ES-I3 (cell line): ENCODE results near the gene EFNB3.

Experiments used
- H3K36me3 ChIP-seq: 2 replicates; pipeline ENCODE4 v1.6.1; 2013; ENCODE audit warnings: mild to moderate bottlenecking, low read length, control low read depth, moderate library complexity; ENCODE audit not compliant: insufficient read depth
- H3K4me1 ChIP-seq: 2 replicates; pipeline ENCODE4 v1.6.1; 2013; ENCODE audit warnings: mild to moderate bottlenecking, control low read depth, low read length; ENCODE audit not compliant: insufficient read depth
- H3K9ac ChIP-seq: 2 replicates; pipeline ENCODE4 v1.6.1; 2013; ENCODE audit warnings: low read depth, mild to moderate bottlenecking, low read length, moderate library complexity
- H3K9me3 ChIP-seq: 2 replicates; pipeline ENCODE4 v1.6.1; 2013; ENCODE audit warnings: mild to moderate bottlenecking, low read length, moderate library complexity; ENCODE audit not compliant: control insufficient read depth, insufficient read depth

EFNB3 gene, protein sequence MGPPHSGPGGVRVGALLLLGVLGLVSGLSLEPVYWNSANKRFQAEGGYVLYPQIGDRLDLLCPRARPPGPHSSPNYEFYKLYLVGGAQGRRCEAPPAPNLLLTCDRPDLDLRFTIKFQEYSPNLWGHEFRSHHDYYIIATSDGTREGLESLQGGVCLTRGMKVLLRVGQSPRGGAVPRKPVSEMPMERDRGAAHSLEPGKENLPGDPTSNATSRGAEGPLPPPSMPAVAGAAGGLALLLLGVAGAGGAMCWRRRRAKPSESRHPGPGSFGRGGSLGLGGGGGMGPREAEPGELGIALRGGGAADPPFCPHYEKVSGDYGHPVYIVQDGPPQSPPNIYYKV

DNA sequence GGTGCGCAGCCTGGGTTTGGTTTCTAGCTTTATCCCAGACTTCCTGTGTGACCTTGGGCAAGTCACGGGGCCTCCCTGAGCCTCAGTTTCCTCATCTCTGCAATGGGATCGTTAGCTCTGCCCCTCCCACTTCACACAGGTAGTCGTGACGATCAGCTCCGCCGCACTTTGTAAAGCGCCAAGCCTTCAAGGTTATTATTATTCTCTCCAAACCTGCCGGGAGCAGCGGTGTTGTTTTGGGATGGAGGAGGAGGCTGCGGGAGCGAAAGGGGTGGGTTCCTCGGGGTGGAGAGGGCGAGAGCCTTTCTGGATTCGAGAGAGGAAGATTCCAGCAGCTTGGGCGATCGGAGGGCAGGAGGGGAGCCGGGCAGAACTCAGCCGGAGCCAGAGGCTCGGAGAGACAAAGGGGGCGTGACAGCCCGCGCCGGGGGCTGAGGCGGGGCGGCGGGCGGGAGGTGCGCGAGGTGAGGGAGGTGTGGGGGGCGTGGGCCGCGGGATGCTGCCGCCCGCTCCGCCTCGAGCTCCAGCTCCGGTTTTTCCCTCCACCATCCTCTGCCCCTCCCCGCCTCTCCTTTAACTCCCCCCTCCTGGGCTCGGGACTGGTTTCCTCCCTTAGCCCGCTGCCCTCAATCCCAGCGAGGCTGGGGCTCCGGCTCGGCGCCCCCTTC is at the start of gene EFNB3:
EFNB3 (plus strand) TSS at position 602 of the 668 bp plus-strand sequence. CDS start 397 bp downstream, outside the sequence.
- Histone ChIP-seq H3K36me3 (no peaks in the 10 kb centered on the region), H3K9me3 (no peaks in the 10 kb centered on the region), H3K4me1 (no peaks in the 10 kb centered on the region; the same call in 1 of the 2 replicates), H3K9ac (peak within 1 kb of the TSS; percentile 48)

- Histone ChIP-seq H3K36me3 (no peaks in the 10 kb centered on the region), H3K9me3 (no peaks in the 10 kb centered on the region), H3K4me1 (peaks cover 21% of the 10 kb centered on the region), H3K9ac (no peak overlapping the region)
Observed at GRCh38 chr17:7655541-7655840, 49.5 kb upstream of the EFNB3 start.

- Histone ChIP-seq H3K4me1 (peaks cover 21% of the 10 kb centered on the region), H3K36me3 (no peaks in the 10 kb centered on the region), H3K9ac (peak overlapping the region; percentile 24; the same call in 1 of the 2 replicates), H3K9me3 (no peaks in the 10 kb centered on the region)
Observed at GRCh38 chr17:7656958-7657609, 47.9 kb upstream of the EFNB3 start.

DNA sequence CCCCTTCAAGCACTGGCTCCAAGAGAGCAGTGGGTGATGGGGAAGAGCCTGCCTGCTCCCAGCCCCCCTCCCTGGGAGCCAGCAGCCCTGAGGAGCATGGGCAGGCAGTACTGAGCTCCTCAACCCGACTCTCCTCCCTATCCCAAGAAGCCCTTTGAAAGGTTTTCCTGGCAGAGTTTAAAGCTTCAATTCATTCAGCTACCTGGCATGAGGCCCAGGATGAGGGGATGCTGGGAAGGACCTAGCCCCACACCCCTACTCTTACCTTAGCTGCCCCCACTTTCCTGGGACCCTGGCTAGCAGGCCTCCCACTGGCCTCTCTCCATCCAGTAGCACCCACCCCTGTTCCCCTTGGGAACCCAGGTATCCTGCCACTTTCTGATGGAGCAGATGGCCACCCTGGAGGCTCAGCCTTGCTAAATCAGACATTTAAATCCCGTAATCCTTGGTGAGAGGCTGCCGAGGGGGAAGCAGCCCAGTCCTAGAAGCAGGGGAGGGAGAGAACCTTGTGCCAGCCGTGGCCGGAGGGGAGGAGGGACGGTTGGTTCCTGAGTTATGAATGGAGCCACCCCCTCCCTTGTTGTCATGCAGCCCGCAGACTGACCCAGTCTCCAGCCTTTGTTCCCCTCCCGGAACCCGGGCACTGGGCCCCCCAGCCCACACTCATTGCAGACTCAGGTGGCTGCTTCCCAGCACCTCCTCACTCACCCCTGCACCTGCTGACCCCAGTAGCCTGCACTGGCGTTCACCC is 37.2 kb upstream of the EFNB3 start:
- Histone ChIP-seq H3K36me3 (peaks cover 18% of the 10 kb centered on the region), H3K9me3 (no peaks in the 10 kb centered on the region), H3K9ac (no peak overlapping the region), H3K4me1 (no peaks in the 10 kb centered on the region)

DNA sequence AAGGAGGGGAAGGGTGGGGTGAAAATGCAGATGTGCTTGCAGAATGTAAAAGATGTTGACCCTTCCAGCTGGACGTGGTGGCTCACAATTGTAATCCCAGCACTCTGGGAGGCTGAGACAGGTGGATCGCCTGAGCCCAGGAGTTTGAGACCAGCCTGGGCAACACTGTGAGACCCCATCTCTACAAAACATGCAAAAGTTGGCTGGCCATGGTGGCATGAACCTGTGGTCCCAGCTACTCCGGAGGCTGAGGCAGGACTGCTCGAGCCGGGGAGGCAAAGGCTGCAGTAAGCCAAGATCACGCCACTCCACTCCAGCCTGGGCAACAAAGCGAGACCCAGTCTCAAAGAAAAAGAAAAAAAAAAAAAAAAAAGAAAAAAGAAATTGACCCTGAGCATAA is 36.5 kb upstream of the EFNB3 start:
- Histone ChIP-seq H3K4me1 (no peaks in the 10 kb centered on the region), H3K9me3 (0 out of 2 replicates have a peak, but pooled peaks cover 3% of the 10 kb centered on the region), H3K9ac (no peak overlapping the region), H3K36me3 (peaks cover 24% of the 10 kb centered on the region)

DNA sequence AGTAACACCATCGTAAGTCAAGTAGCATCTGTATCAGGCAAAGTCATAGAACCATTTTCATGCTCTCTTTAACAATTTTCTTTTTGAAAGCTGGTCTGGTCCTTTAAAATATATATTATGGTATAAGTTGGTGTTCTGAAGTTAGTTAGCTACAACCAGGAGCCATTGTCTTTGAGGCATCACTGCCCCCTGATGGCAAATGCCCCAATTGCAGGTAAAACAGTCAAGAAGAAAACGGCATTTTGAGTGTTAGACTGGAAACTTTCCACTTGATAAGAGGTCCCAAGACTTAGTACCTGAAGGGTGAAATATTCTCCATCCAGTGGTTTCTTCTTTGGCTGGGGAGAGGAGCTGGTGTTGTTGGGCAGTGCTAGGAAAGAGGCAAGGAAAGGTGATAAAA is 31.8 kb upstream of the EFNB3 start:
- H3K9ac ChIP-seq, result no peak overlapping the region
- peaks cover 18% of the 10 kb centered on the region; the same call in 1 of the 2 replicates for H3K4me1 ChIP-seq
- H3K36me3 ChIP-seq, result peaks cover 41% of the 10 kb centered on the region
- H3K9me3 ChIP-seq, result peaks cover 9% of the 10 kb centered on the region

GRCh38 chr17:7674934-7675333 is 30.1 kb upstream of the EFNB3 start:
- peaks cover 36% of the 10 kb centered on the region for H3K36me3 ChIP-seq

DNA sequence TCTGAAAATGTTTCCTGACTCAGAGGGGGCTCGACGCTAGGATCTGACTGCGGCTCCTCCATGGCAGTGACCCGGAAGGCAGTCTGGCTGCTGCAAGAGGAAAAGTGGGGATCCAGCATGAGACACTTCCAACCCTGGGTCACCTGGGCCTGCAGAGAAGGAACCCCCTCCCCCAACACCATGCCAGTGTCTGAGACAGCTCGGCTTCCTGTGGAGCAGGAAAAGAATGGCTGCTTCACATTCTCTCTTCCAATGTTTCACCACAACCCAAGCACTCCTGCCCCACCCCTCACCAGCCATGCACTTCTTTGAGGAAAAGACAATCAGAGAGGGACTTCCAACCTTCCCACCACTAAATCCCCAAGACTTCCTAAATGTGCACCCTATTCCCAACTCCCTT is 28.5 kb upstream of the EFNB3 start:
- no peak overlapping the region; the same call in 1 of the 2 replicates for H3K9ac ChIP-seq
- H3K36me3 ChIP-seq, result peaks cover 35% of the 10 kb centered on the region
- H3K9me3 ChIP-seq, result peaks cover 9% of the 10 kb centered on the region
- peaks cover 18% of the 10 kb centered on the region; the same call in 1 of the 2 replicates for H3K4me1 ChIP-seq

More at GRCh38 chr17:7674934-7675333, 30.1 kb upstream of the EFNB3 start:
- H3K9me3 ChIP-seq, result peaks cover 9% of the 10 kb centered on the region
- H3K9ac ChIP-seq, result no peak overlapping the region
- H3K4me1 ChIP-seq, result peaks cover 18% of the 10 kb centered on the region; the same call in 1 of the 2 replicates

- no peak overlapping the region; the same call in 1 of the 2 replicates for H3K9ac ChIP-seq
- peaks cover 18% of the 10 kb centered on the region; the same call in 1 of the 2 replicates for H3K4me1 ChIP-seq
- H3K9me3 ChIP-seq, result peaks cover 9% of the 10 kb centered on the region
- peaks cover 30% of the 10 kb centered on the region for H3K36me3 ChIP-seq
Observed at GRCh38 chr17:7677388-7678067, 27.5 kb upstream of the EFNB3 start.

- no peaks in the 10 kb centered on the region for H3K36me3 ChIP-seq
- peak overlapping the region; percentile 93 for H3K9ac ChIP-seq
- no peaks in the 10 kb centered on the region for H3K9me3 ChIP-seq
- peaks cover 6% of the 10 kb centered on the region; the same call in 1 of the 2 replicates for H3K4me1 ChIP-seq
Observed at GRCh38 chr17:7684851-7685532, 20.0 kb upstream of the EFNB3 start.

- peaks cover 6% of the 10 kb centered on the region; the same call in 1 of the 2 replicates for H3K4me1 ChIP-seq
- no peaks in the 10 kb centered on the region for H3K9me3 ChIP-seq
- peak overlapping the region; percentile 93 for H3K9ac ChIP-seq
- no peaks in the 10 kb centered on the region for H3K36me3 ChIP-seq
Observed at GRCh38 chr17:7685533-7686221, 19.3 kb upstream of the EFNB3 start.

- Histone ChIP-seq H3K4me1 (peaks cover 6% of the 10 kb centered on the region; the same call in 1 of the 2 replicates), H3K9me3 (no peaks in the 10 kb centered on the region), H3K36me3 (no peaks in the 10 kb centered on the region), H3K9ac (peak overlapping the region; percentile 93)
Observed at GRCh38 chr17:7686222-7687071, 18.6 kb upstream of the EFNB3 start.
